Activated effector memory CD4-positive, alpha-beta T cell treated with anti-CD3 and anti-CD28 coated beads, Interleukin-2, amount 50 U/mL, for 16 hours (primary cell): ENCODE measurements around the gene RFX3.

Source experiments
- DNase-seq: peaks from one replicate; pipeline ENCODE4 v3.0.0-alpha.2; 2020

RFX3 gene

GRCh38 chr9:3415906-3416305 lies 109.9 kb downstream of the RFX3 start:
- DNase-seq, result no peak

- no peak for DNase-seq
These were observed 111.8 kb downstream of the RFX3 start for GRCh38 chr9:3413984-3414383.

GRCh38 chr9:3410461-3410860 lies 115.3 kb downstream of the RFX3 start:
- DNase-seq, result no peak

GRCh38 chr9:3409453-3409852 lies 116.3 kb downstream of the RFX3 start:
- no peak for DNase-seq

- DNase-seq, result no peak
These were observed 122.5 kb downstream of the RFX3 start for GRCh38 chr9:3403315-3403714.

- DNase-seq, result no peak
These were observed 124.4 kb downstream of the RFX3 start for GRCh38 chr9:3401221-3401954.

GRCh38 chr9:3398232-3398648 lies 127.6 kb downstream of the RFX3 start:
- DNase-seq, result no peak

GRCh38 chr9:3397766-3398165 lies 128.0 kb downstream of the RFX3 start:
- DNase-seq, result no peak

- no peak for DNase-seq
These were observed 134.4 kb downstream of the RFX3 start for GRCh38 chr9:3391414-3391813.

GRCh38 chr9:3386753-3387152 lies 139.0 kb downstream of the RFX3 start:
- DNase-seq, result no peak

GRCh38 chr9:3385871-3386270 lies 139.9 kb downstream of the RFX3 start:
- DNase-seq, result peak; percentile 67

GRCh38 chr9:3371842-3372241 lies 154.0 kb downstream of the RFX3 start:
- no peak for DNase-seq

- DNase-seq, result no peak
These were observed 155.1 kb downstream of the RFX3 start for GRCh38 chr9:3370715-3371114.

- DNase-seq, result no peak
These were observed 158.6 kb downstream of the RFX3 start for GRCh38 chr9:3367185-3367584.

GRCh38 chr9:3361689-3362392 lies 164.0 kb downstream of the RFX3 start:
- DNase-seq, result no peak

GRCh38 chr9:3361116-3361515 lies 164.7 kb downstream of the RFX3 start:
- no peak for DNase-seq

- DNase-seq, result no peak
These were observed 165.6 kb downstream of the RFX3 start for GRCh38 chr9:3360245-3360644.

GRCh38 chr9:3359778-3360177 lies 166.0 kb downstream of the RFX3 start:
- no peak for DNase-seq

- DNase-seq, result no peak
These were observed 166.6 kb downstream of the RFX3 start for GRCh38 chr9:3359048-3359692.

- no peak for DNase-seq
These were observed 177.6 kb downstream of the RFX3 start for GRCh38 chr9:3348169-3348568.

- DNase-seq, result no peak
These were observed 179.3 kb downstream of the RFX3 start for GRCh38 chr9:3346549-3346948.

GRCh38 chr9:3343671-3344070 lies 182.1 kb downstream of the RFX3 start:
- DNase-seq, result no peak

- no peak for DNase-seq
These were observed 183.5 kb downstream of the RFX3 start for GRCh38 chr9:3342159-3342777.
